Endothelial cell of umbilical vein (primary cell): Measurements from ENCODE around the gene NRCAM. TPM values are rescaled to one million over a fixed set of nuclear protein-coding genes. Genes with fewer than 3 reads are reported as not detected.

Experiments
- BruUV-seq: library from RNA; stranded (reverse); fragments of 400-500 nt; replicated peaks from 2 replicates; lab custom pipeline; 2021; lab: Mats Ljungman, UMichigan
- CTCF ChIA-PET: fragments of 300-600, 350-600 bp; sonication (Branson Sonifier 250); formaldehyde crosslinking; loops from one replicate; lab custom pipeline; 2021; ENCODE audit warnings: antibody characterized with exemption, inconsistent platforms; lab: Charles Lee
- POLR2A ChIA-PET: fragments of 300-600, 350-600 bp; sonication (Branson Sonifier 250); formaldehyde crosslinking; loops from one replicate; lab custom pipeline; 2021; ENCODE audit warnings: antibody characterized with exemption, inconsistent platforms; lab: Charles Lee
- DNase-seq: peaks from one replicate; pipeline ENCODE4 v3.0.0-alpha.2; 2011; ENCODE audit warnings: low read depth, low spot score
- FAIRE-seq: peaks from 2 replicates; lab custom pipeline; 2011; peaks lifted over from hg19 to GRCh38; lab: Jason Lieb, UNC
- H2AFZ ChIP-seq: 2 replicates; pipeline ENCODE4 v1.6.0; 2012; ENCODE audit warnings: low read depth, low read length, control low read depth, inconsistent platforms
- H3K27ac ChIP-seq: 2 replicates; pipeline ENCODE4 v1.5.1; 2011; ENCODE audit warnings: low read depth, mild to moderate bottlenecking, control low read depth, low read length, moderate library complexity; ENCODE audit not compliant: insufficient read depth
- H3K27me3 ChIP-seq, 2 experiments: 2 replicates each; pipeline versions ENCODE4 v1.6.0 to v1.6.1; 2011; ENCODE audit warnings: low read length in 2 of 2, mixed read lengths in 1 of 2; ENCODE audit not compliant: control insufficient read depth in 2 of 2, insufficient read depth in 2 of 2
- H3K36me3 ChIP-seq, 2 experiments: 2 replicates in 1 of 2; 3 replicates in 1 of 2; pipeline ENCODE4 v1.5.1; 2011; ENCODE audit warnings: low read length in 2 of 2, mild to moderate bottlenecking in 1 of 2, moderate library complexity in 1 of 2; ENCODE audit not compliant: control insufficient read depth in 2 of 2, insufficient read depth in 2 of 2; ENCODE audit errors: extremely low read depth in 1 of 2
- H3K4me1 ChIP-seq: 3 replicates; pipeline ENCODE4 v1.5.1; 2011; ENCODE audit warnings: mild to moderate bottlenecking, low read length; ENCODE audit not compliant: control insufficient read depth, insufficient read depth; ENCODE audit errors: extremely low read depth
- H3K4me2 ChIP-seq: 2 replicates; pipeline ENCODE4 v1.6.1; 2011; ENCODE audit warnings: low read length, control low read depth, mixed read lengths; ENCODE audit not compliant: insufficient read depth
- H3K4me3 ChIP-seq, 3 experiments: fragments of 200-600 bp in 1 of 3; sonication (generic), shearing (Covaris generic) in 1 of 3; replicated peaks in 1 of 3; 2 replicates each; pipeline ENCODE4 v1.5.1; 2011 to 2016; ENCODE audit warnings: control low read depth in 3 of 3, low read length in 3 of 3, mild to moderate bottlenecking in 2 of 3, inconsistent platforms in 1 of 3, low read depth in 1 of 3, moderate library complexity in 1 of 3; ENCODE audit not compliant: insufficient read depth in 1 of 3
- H3K79me2 ChIP-seq: 2 replicates; pipeline ENCODE4 v1.6.0; 2012; ENCODE audit warnings: low read length, inconsistent platforms; ENCODE audit not compliant: control insufficient read depth, insufficient read depth
- H3K9ac ChIP-seq: replicated peaks from 2 replicates; pipeline ENCODE3; 2011; ENCODE audit warnings: low read length, control low read depth; ENCODE audit not compliant: insufficient read depth; ENCODE audit errors: extremely low read depth
- H3K9me1 ChIP-seq: replicated peaks from 3 replicates; pipeline ENCODE4 v1.6.0; 2011; ENCODE audit warnings: mild to moderate bottlenecking, low read length; ENCODE audit not compliant: control insufficient read depth, insufficient read depth; ENCODE audit errors: extremely low read depth
- H3K9me3 ChIP-seq: replicated peaks from 2 replicates; pipeline ENCODE4 v1.5.1; 2012; ENCODE audit warnings: low read length, inconsistent platforms; ENCODE audit not compliant: control insufficient read depth, insufficient read depth
- H4K20me1 ChIP-seq: replicated peaks from 2 replicates; pipeline ENCODE3; 2011; ENCODE audit warnings: mild to moderate bottlenecking, low read length; ENCODE audit not compliant: control insufficient read depth, insufficient read depth; ENCODE audit errors: extremely low read depth
- CTCF ChIP-seq, 2 donors: IDR thresholded peaks; 1 replicate in 1 of 2; 2 replicates in 1 of 2; pipeline ENCODE4 v1.5.1; 2011; ENCODE audit warnings: low read length in 2 of 2, mild to moderate bottlenecking in 2 of 2, moderate library complexity in 2 of 2, control low read depth in 1 of 2, inconsistent platforms in 1 of 2, low read depth in 1 of 2; ENCODE audit not compliant: insufficient read depth in 1 of 2; ENCODE audit errors: extremely low read depth in 1 of 2
- EZH2 ChIP-seq: IDR thresholded peaks from 2 replicates; pipeline ENCODE4 v1.6.1; 2012; ENCODE audit warnings: borderline replicate concordance, low read depth, mild to moderate bottlenecking, moderate library complexity, low read length, inconsistent platforms; ENCODE audit not compliant: severe bottlenecking
- FOS ChIP-seq: IDR thresholded peaks from 2 replicates; pipeline ENCODE4 v1.6.1; 2011; ENCODE audit warnings: mild to moderate bottlenecking, low read length, moderate library complexity, borderline replicate concordance; ENCODE audit not compliant: insufficient read depth
- GATA2 ChIP-seq: IDR thresholded peaks from 2 replicates; pipeline ENCODE4 v1.7.0; 2011; ENCODE audit warnings: low read depth, mild to moderate bottlenecking, moderate library complexity, mixed read lengths, low read length; ENCODE audit not compliant: insufficient read length, insufficient read depth
- JUN ChIP-seq: IDR thresholded peaks from 2 replicates; pipeline ENCODE4 v1.6.1; 2011; ENCODE audit warnings: borderline replicate concordance, low read depth; ENCODE audit not compliant: insufficient read length, insufficient read depth
- MAX ChIP-seq: IDR thresholded peaks from 2 replicates; pipeline ENCODE4 v1.6.1; 2011; ENCODE audit not compliant: insufficient read depth, insufficient read length
- MYC ChIP-seq: IDR thresholded peaks from one replicate; pipeline ENCODE4 v1.6.1; 2011; ENCODE audit warnings: mild to moderate bottlenecking, low read depth, low read length
- POLR2A ChIP-seq: IDR thresholded peaks from 2 replicates; pipeline ENCODE4 v1.6.1; 2012; ENCODE audit warnings: low read depth, mild to moderate bottlenecking, control low read depth, low read length
- POLR2AphosphoS5 ChIP-seq: IDR thresholded peaks from 2 replicates; pipeline ENCODE4 v1.6.1; 2012; ENCODE audit warnings: low read depth, mild to moderate bottlenecking, control low read depth, low read length, moderate library complexity; ENCODE audit not compliant: insufficient read depth
- dilution Hi-C: fragments of 300-500 bp; cut with MboI; formaldehyde crosslinking; loops from one replicate; pipeline ENCODE4 v1.15.0; 2019; ENCODE audit warnings: low sequenced_read_pairs; ENCODE audit not compliant: extremely low pct_ligation_motif_present
- intact Hi-C: fragments of 100-400 bp; cut with micrococcal nuclease; formaldehyde crosslinking; loops from one replicate; pipeline ENCODE4 v1.10.0; 2022
- polyA plus RNA-seq, 4 experiments: library from polyadenylated mRNA; depleted of rRNA in 3 of 4; stranded (reverse) in 3 of 4; unstranded in 1 of 4; fragments of >200 nt; gene quantifications; 2 replicates each; pipeline versions ENCODE4 v1.2.1 to v1.2.3, GENCODE V29; 2011 to 2012; ENCODE audit warnings: missing spikeins in 1 of 4
- total RNA-seq: library from RNA; stranded (reverse); gene quantifications from 2 replicates; pipeline ENCODE4 v1.2.3, GENCODE V29; 2021

The NRCAM gene
- total and polyA plus RNA-seq, 2 donors (not counting 3 experiments of a cell fraction or from before 2014, with no cell fraction given) = 26.0 to 47.6 TPM

GRCh38 chr7:108370616-108371015 is 85.6 kb downstream of the NRCAM start:
- Histone ChIP-seq H3K9me1 (no peaks in the 10 kb centered on the region), H3K27me3 (no peaks in the 10 kb centered on the region), H2AFZ (no peak overlapping the region), H3K36me3 (no peaks in the 10 kb centered on the region), H3K79me2 (peaks cover 51% of the 10 kb centered on the region), H4K20me1 (no peaks in the 10 kb centered on the region), H3K27ac (no peak overlapping the region), H3K9ac (no peak overlapping the region), H3K4me3 (no peak overlapping the region), H3K4me1 (peaks cover 10% of the 10 kb centered on the region), H3K9me3 (no peaks in the 10 kb centered on the region), H3K4me2 (no peak overlapping the region)
- FAIRE-seq (no peak), DNase-seq (no peak)
- ChIA-PET CTCF (no interaction called here), POLR2A (no interaction called here)
- intact Hi-C loops = no loop called here
- no peak for TF ChIP-seq GATA2
- no peak for TF ChIP-seq POLR2AphosphoS5
- no peak for TF ChIP-seq FOS
- no peak for TF ChIP-seq EZH2
- TF ChIP-seq CTCF (IDR thresholded peaks at IDR 0.05; ENCODE audit: extremely low read depth in 1 of 2, insufficient read depth in 1 of 2, low read depth in 1 of 2, low read length in 2 of 2) = no peak
- TF ChIP-seq JUN = no peak
- no peak for TF ChIP-seq MYC
- TF ChIP-seq MAX = no peak
- no peak for TF ChIP-seq POLR2A
- dilution Hi-C loops = no loop called here
- no TSS peak for BruUV-seq
